ENCODE measurements around the gene ADAMTSL3. TPM values are rescaled to one million over a fixed set of nuclear protein-coding genes. Genes with fewer than 3 reads are reported as not detected.

ADAMTSL3 gene
- 0.20 TPM in 1 of 2 replicates, not detected in the other for polyA plus RNA-seq (2014; cell fraction: cytosol; rRNA removed)
- polyA plus RNA-seq (2014; cell fraction: nucleus; rRNA removed), result 0.05 and 0.07 TPM in 2 replicates

GRCh38 chr15:83653639-83654378 is at the start of gene ADAMTSL3:
TSS of gene ADAMTSL3 (plus strand) at chr15:83654123. CDS start at chr15:83655762, 1,639 bp downstream.
- DNase-seq (ENCODE audit: low spot score), result peak; percentile 22

GRCh38 chr15:83604549-83604948 is 49.4 kb upstream of the ADAMTSL3 start:
- no peak for DNase-seq (ENCODE audit: low spot score)

- DNase-seq (ENCODE audit: low spot score), result no peak
These were observed 48.6 kb upstream of the ADAMTSL3 start for GRCh38 chr15:83605111-83605945.

GRCh38 chr15:83610132-83610531 is 43.8 kb upstream of the ADAMTSL3 start:
- no peak for DNase-seq (ENCODE audit: low spot score)

- DNase-seq (ENCODE audit: low spot score), result no peak
These were observed 42.8 kb upstream of the ADAMTSL3 start for GRCh38 chr15:83610901-83611685.

- DNase-seq (ENCODE audit: low spot score), result no peak
These were observed 41.7 kb upstream of the ADAMTSL3 start for GRCh38 chr15:83612226-83612625.

GRCh38 chr15:83612898-83613635 is 40.9 kb upstream of the ADAMTSL3 start:
- no peak for DNase-seq (ENCODE audit: low spot score)

- DNase-seq (ENCODE audit: low spot score), result no peak
These were observed 40.2 kb upstream of the ADAMTSL3 start for GRCh38 chr15:83613714-83614113.

GRCh38 chr15:83616840-83617239 is 37.1 kb upstream of the ADAMTSL3 start:
- DNase-seq (ENCODE audit: low spot score), result no peak

- no peak for DNase-seq (ENCODE audit: low spot score)
These were observed 27.6 kb upstream of the ADAMTSL3 start for GRCh38 chr15:83626171-83626802.

- no peak for DNase-seq (ENCODE audit: low spot score)
These were observed 22.4 kb upstream of the ADAMTSL3 start for GRCh38 chr15:83631534-83631933.

- no peak for DNase-seq (ENCODE audit: low spot score)
These were observed 10.7 kb upstream of the ADAMTSL3 start for GRCh38 chr15:83643201-83643600.

GRCh38 chr15:83644439-83644838 is 9.5 kb upstream of the ADAMTSL3 start:
- no peak for DNase-seq (ENCODE audit: low spot score)

GRCh38 chr15:83650831-83651230 is 3.1 kb upstream of the ADAMTSL3 start:
- no peak for DNase-seq (ENCODE audit: low spot score)

GRCh38 chr15:83651541-83651940 is 2.4 kb upstream of the ADAMTSL3 start:
- no peak for DNase-seq (ENCODE audit: low spot score)

GRCh38 chr15:83652626-83653204 is 1.2 kb upstream of the ADAMTSL3 start:
- no peak for DNase-seq (ENCODE audit: low spot score)

GRCh38 chr15:83653288-83653638 is 660 bp upstream of the ADAMTSL3 start:
- DNase-seq (ENCODE audit: low spot score), result no peak

GRCh38 chr15:83654379-83655236 is 685 bp downstream of the ADAMTSL3 start:
- no peak for DNase-seq (ENCODE audit: low spot score)

- no peak for DNase-seq (ENCODE audit: low spot score)
These were observed 1.3 kb downstream of the ADAMTSL3 start for GRCh38 chr15:83655237-83655616.

Data from SK-N-DZ (cell line).